Lung (tissue), 12 donors: ENCODE results near the gene SKOR1. TPM values are rescaled to one million over a fixed set of nuclear protein-coding genes. Genes with fewer than 3 reads are reported as not detected.

ENCODE experiments used
- ATAC-seq: fragments of 200-7000 bp; cut with Tn5 transposase; one replicate; pipeline ENCODE4 v1.9.1; 2020; ENCODE audit warnings: moderate number of reproducible peaks; ENCODE audit not compliant: insufficient read depth, low FRiP score
- DNase-seq, 3 donors: peaks; one replicate each; pipeline ENCODE4 v3.0.0-alpha.2; 2013 to 2017
- H3K27ac ChIP-seq, 2 donors: one replicate each; pipeline ENCODE4 v1.5.1; 2013; ENCODE audit warnings: mild to moderate bottlenecking in 2 of 2, moderate library complexity in 2 of 2, control low read depth in 1 of 2, inconsistent platforms in 1 of 2, low read depth in 1 of 2, low read length in 1 of 2
- H3K27me3 ChIP-seq, 3 donors: one replicate each; pipeline ENCODE4 v1.5.1; 2013; ENCODE audit warnings: low read length in 2 of 3; ENCODE audit not compliant: control insufficient read depth in 3 of 3, insufficient read depth in 3 of 3
- H3K36me3 ChIP-seq, 4 donors: one replicate each; pipeline ENCODE4 v1.5.1; 2013; ENCODE audit warnings: low read length in 4 of 4, mild to moderate bottlenecking in 1 of 4, moderate library complexity in 1 of 4; ENCODE audit not compliant: control insufficient read depth in 4 of 4, insufficient read depth in 4 of 4
- H3K4me1 ChIP-seq, 5 donors: one replicate each; pipeline ENCODE4 v1.5.1; 2013; ENCODE audit warnings: low read length in 5 of 5, mild to moderate bottlenecking in 2 of 5, moderate library complexity in 1 of 5; ENCODE audit not compliant: control insufficient read depth in 5 of 5, insufficient read depth in 5 of 5
- H3K4me3 ChIP-seq: one replicate; pipeline ENCODE4 v1.5.1; 2013; ENCODE audit warnings: mild to moderate bottlenecking, control low read depth, moderate library complexity
- H3K9ac ChIP-seq, 2 donors: one replicate each; pipeline ENCODE4 v1.5.1; 2013; ENCODE audit warnings: low read length in 2 of 2, control low read depth in 1 of 2; ENCODE audit not compliant: insufficient read depth in 1 of 2
- H3K9me3 ChIP-seq, 4 donors: one replicate each; pipeline ENCODE4 v1.5.1; 2013; ENCODE audit warnings: low read length in 3 of 4, mild to moderate bottlenecking in 1 of 4, moderate library complexity in 1 of 4; ENCODE audit not compliant: control insufficient read depth in 4 of 4, insufficient read depth in 3 of 4
- WGBS, 2 donors: extraction: QIAGEN DNeasy Blood & Tissue Kit; methylation state at CpG; one replicate each; pipeline ENCODE4 v1.1.7; 2013; 5-methylcytosine and 5-hydroxymethylcytosine counted together
- polyA plus RNA-seq, 2 donors: library from polyadenylated mRNA; stranded (reverse); fragments of 200-250 nt; gene quantifications; one replicate each; pipeline ENCODE4 v1.2.1, GENCODE V29; 2013
- total RNA-seq, 2 donors: library from RNA; depleted of rRNA in 1 of 2; stranded (reverse); fragments of >200 nt in 1 of 2; gene quantifications; one replicate each; pipeline ENCODE4 v1.2.1, GENCODE V29; 2014 to 2021
- TF ChIP-seq, protein P1 (sequence below): IDR thresholded peaks from 2 replicates; pipeline ENCODE4 v1.5.1; 2012; ENCODE audit warnings: mild to moderate bottlenecking; ENCODE audit errors: control extremely low read depth, extremely low read depth
- donor health status: control.
- donor health status: control.
- donor health status: Bipolar disorder and iron deficiency.
- donor health status: healthy.
- donor health status: DM: yes; HTN: yes; CAD: no.

Gene SKOR1
- total and polyA plus RNA-seq, 4 donors, result 0.17 to 0.46 (median 0.31) TPM

DNA sequence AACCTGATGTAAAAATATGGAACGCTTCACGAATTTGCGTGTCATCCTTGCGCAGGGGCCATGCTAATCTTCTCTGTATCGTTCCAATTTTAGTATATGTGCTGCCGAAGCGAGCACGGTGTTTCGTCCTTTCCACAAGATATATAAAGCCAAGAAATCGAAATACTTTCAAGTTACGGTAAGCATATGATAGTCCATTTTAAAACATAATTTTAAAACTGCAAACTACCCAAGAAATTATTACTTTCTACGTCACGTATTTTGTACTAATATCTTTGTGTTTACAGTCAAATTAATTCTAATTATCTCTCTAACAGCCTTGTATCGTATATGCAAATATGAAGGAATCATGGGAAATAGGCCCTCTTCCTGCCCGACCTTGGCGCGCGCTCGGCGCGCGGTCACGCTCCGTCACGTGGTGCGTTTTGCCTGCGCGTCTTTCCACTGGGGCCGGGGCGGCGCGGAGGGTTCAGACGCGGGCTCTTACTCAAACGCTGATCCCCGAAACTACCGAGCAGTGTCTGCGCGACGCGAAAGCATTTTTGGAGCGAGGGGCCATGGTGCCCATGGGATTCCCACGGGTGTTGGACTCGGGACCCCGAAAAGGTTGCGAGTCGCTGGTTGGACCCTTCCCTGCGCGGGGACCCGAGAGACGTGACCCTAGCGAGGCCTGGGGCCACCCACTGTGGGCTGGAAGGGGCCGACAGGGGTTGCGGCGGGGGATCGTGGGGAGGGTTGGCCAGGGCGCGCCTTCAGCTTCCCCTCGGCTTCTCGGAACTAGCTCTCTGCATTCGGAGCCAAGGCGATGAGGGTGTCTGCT, 14.8 kb downstream of the SKOR1 start, which contains the start of gene RNU6-1:
TSS of gene RNU6-1 (minus strand) at position 117 of the 820 bp plus-strand sequence.
- peaks cover 0 to 39% (median 5%) of the 10 kb centered on the region in 5 donors for H3K4me1 ChIP-seq
- H3K4me3 ChIP-seq, result peak within 1 kb of the TSS; percentile 81
- no peaks in the 10 kb centered on the region for H3K9me3 ChIP-seq
- H3K9ac ChIP-seq, result peak within 1 kb of the TSS; percentile 80 to 97
- H3K27me3 ChIP-seq, result peaks cover 0 to 25% (median 21%) of the 10 kb centered on the region in 3 donors
- peak within 1 kb of the TSS; percentile 98 to 99 for H3K27ac ChIP-seq
- ATAC-seq (peak; percentile 90), DNase-seq (peak; percentile 96 to 98 (median 97))
- 0 to 1% methylated on average over 62 of the region's 62 CpGs for whole genome bisulfite sequencing, 2 donors
- H3K36me3 ChIP-seq, result no peaks in the 10 kb centered on the region
- TF ChIP-seq, protein P1, sequence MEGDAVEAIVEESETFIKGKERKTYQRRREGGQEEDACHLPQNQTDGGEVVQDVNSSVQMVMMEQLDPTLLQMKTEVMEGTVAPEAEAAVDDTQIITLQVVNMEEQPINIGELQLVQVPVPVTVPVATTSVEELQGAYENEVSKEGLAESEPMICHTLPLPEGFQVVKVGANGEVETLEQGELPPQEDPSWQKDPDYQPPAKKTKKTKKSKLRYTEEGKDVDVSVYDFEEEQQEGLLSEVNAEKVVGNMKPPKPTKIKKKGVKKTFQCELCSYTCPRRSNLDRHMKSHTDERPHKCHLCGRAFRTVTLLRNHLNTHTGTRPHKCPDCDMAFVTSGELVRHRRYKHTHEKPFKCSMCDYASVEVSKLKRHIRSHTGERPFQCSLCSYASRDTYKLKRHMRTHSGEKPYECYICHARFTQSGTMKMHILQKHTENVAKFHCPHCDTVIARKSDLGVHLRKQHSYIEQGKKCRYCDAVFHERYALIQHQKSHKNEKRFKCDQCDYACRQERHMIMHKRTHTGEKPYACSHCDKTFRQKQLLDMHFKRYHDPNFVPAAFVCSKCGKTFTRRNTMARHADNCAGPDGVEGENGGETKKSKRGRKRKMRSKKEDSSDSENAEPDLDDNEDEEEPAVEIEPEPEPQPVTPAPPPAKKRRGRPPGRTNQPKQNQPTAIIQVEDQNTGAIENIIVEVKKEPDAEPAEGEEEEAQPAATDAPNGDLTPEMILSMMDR, result no peak

DNA sequence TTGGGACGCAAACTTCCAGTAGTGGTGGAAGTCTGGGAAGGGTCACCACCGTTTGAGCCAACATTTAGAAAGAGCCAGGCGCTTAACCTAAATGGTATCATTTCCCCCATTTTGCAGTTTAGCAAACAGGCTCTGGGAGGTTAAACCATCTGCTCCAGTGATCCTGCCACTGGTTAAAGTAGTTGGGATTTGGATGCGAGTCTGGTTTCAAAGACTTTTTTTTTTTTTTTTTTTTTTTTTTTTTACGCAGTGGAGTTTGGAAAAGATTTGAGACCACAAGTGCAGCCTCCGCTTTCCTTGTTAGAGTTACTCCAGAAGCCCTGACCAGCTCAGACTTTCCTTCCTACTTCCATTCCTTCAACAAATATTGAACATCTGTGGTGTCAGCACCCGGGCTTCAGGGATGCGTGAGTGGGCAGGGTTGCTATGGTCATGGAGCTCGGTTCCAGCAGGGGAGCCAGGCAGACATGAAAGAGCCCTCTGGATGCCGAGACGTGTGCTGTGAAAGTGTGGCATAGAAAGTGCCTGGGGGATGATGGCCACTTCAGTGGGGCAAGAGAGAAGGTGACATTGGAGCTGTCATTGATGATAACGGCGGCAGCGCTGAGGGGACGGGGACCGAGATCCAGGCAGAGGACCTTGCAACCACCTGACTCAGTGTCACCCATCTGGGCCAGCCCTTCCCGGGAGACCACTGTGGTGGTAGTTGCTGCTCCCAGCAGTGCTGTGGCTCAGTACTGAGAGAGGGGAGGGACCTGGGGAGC, 15.6 kb downstream of the SKOR1 start:
- no peaks in the 10 kb centered on the region for H3K9me3 ChIP-seq
- H3K9ac ChIP-seq, result peak overlapping the region; percentile 80 to 97
- TF ChIP-seq, protein P1, result no peak
- H3K4me3 ChIP-seq, result peak overlapping the region; percentile 81
- H3K27me3 ChIP-seq, result peaks cover 0 to 18% (median 13%) of the 10 kb centered on the region in 3 donors
- H3K4me1 ChIP-seq, result peaks cover 0 to 31% (median 5%) of the 10 kb centered on the region in 5 donors
- WGBS, 2 donors, result 8 to 11% methylated on average over 17 of the region's 17 CpGs
- no peaks in the 10 kb centered on the region for H3K36me3 ChIP-seq
- peak overlapping the region; percentile 98 to 99 for H3K27ac ChIP-seq
- DNase-seq (peak in 2 of 3 donors; percentile 79 to 84), ATAC-seq (no peak)

DNA sequence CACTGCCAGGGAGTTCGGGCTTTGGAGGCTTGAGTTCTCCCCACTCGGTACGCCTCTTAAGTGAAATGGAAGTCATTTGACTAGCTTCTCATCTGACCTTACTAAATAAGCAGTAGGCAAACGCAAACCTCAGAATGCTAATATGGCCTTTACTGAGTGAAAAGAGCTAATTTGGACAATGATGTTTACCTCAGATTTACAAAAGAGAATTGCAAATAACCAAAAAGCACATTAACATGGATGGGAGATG, 16.1 kb downstream of the SKOR1 start:
- H3K9me3 ChIP-seq, result no peaks in the 10 kb centered on the region
- no peak for DNase-seq
- WGBS, 2 donors, result 32 to 44% methylated on average over 4 of the region's 4 CpGs
- TF ChIP-seq, protein P1, result no peak
- peak overlapping the region in 1 of 2 donors; percentile 99 for H3K27ac ChIP-seq
- H3K27me3 ChIP-seq, result peaks cover 0 to 14% (median 10%) of the 10 kb centered on the region in 3 donors
- no peaks in the 10 kb centered on the region for H3K36me3 ChIP-seq
- H3K4me1 ChIP-seq, result peaks cover 0 to 27% (median 5%) of the 10 kb centered on the region in 5 donors
- no peak for ATAC-seq
- H3K9ac ChIP-seq, result peak overlapping the region in 1 of 2 donors; percentile 97
- no peak overlapping the region for H3K4me3 ChIP-seq
